Effector memory CD4-positive, alpha-beta T cell (primary cell): ENCODE results near the gene PDE11A.

ENCODE experiments used
- DNase-seq, 3 donors: peaks; one replicate each; pipeline ENCODE4 v3.0.0-alpha.2; 2020
- H3K27ac ChIP-seq: 2 replicates; pipeline ENCODE4 v1.7.0; 2013; ENCODE audit warnings: mild to moderate bottlenecking, low read length, moderate library complexity; ENCODE audit not compliant: insufficient read depth, poor library complexity, severe bottlenecking
- H3K27me3 ChIP-seq: replicated peaks from 2 replicates; pipeline ENCODE4 v1.7.0; 2013; ENCODE audit warnings: mild to moderate bottlenecking, low read length; ENCODE audit not compliant: insufficient read depth, control insufficient read depth, poor library complexity, severe bottlenecking
- H3K36me3 ChIP-seq: 2 replicates; pipeline ENCODE4 v1.7.0; 2013; ENCODE audit warnings: mild to moderate bottlenecking, low read length, moderate library complexity; ENCODE audit not compliant: control insufficient read depth, insufficient read depth
- H3K4me1 ChIP-seq: 2 replicates; pipeline ENCODE4 v1.7.0; 2013; ENCODE audit warnings: low read length, mild to moderate bottlenecking; ENCODE audit not compliant: control insufficient read depth, insufficient read depth, poor library complexity, severe bottlenecking
- H3K4me3 ChIP-seq: 2 replicates; pipeline ENCODE4 v1.7.0; 2013; ENCODE audit warnings: low read length, low read depth, mild to moderate bottlenecking; ENCODE audit not compliant: insufficient read depth, poor library complexity, severe bottlenecking
- H3K9me3 ChIP-seq: 2 replicates; pipeline ENCODE4 v1.7.0; 2013; ENCODE audit warnings: mild to moderate bottlenecking, low read length, moderate library complexity; ENCODE audit not compliant: control insufficient read depth

PDE11A gene

GRCh38 chr2:177880285-177880684 lies 192.3 kb downstream of the PDE11A start:
- no peak overlapping the region for H3K4me3 ChIP-seq
- no peak overlapping the region for H3K27ac ChIP-seq
- no peak for DNase-seq
- H3K27me3 ChIP-seq = no peaks in the 10 kb centered on the region
- no peaks in the 10 kb centered on the region for H3K9me3 ChIP-seq
- H3K4me1 ChIP-seq = no peaks in the 10 kb centered on the region
- H3K36me3 ChIP-seq = no peaks in the 10 kb centered on the region

- Histone ChIP-seq H3K27me3 (no peaks in the 10 kb centered on the region), H3K4me3 (no peak overlapping the region), H3K9me3 (no peaks in the 10 kb centered on the region), H3K4me1 (no peaks in the 10 kb centered on the region), H3K36me3 (no peaks in the 10 kb centered on the region), H3K27ac (no peak overlapping the region)
- DNase-seq = no peak
These were observed 195.6 kb downstream of the PDE11A start for GRCh38 chr2:177876950-177877349.

- no peak for DNase-seq
- Histone ChIP-seq H3K27me3 (no peaks in the 10 kb centered on the region), H3K27ac (no peak overlapping the region), H3K4me3 (no peak overlapping the region), H3K9me3 (no peaks in the 10 kb centered on the region), H3K4me1 (no peaks in the 10 kb centered on the region), H3K36me3 (no peaks in the 10 kb centered on the region)
These were observed 197.9 kb downstream of the PDE11A start for GRCh38 chr2:177874686-177875085.

GRCh38 chr2:177873915-177874314 lies 198.7 kb downstream of the PDE11A start:
- DNase-seq = no peak
- Histone ChIP-seq H3K27ac (no peak overlapping the region), H3K4me1 (no peaks in the 10 kb centered on the region), H3K9me3 (no peaks in the 10 kb centered on the region), H3K27me3 (no peaks in the 10 kb centered on the region), H3K4me3 (no peak overlapping the region), H3K36me3 (no peaks in the 10 kb centered on the region)

GRCh38 chr2:177872286-177872685 lies 200.3 kb downstream of the PDE11A start:
- H3K9me3 ChIP-seq = no peaks in the 10 kb centered on the region
- H3K27me3 ChIP-seq = no peaks in the 10 kb centered on the region
- H3K4me3 ChIP-seq = no peak overlapping the region
- no peaks in the 10 kb centered on the region for H3K36me3 ChIP-seq
- DNase-seq = no peak
- no peaks in the 10 kb centered on the region for H3K4me1 ChIP-seq
- H3K27ac ChIP-seq = no peak overlapping the region

- Histone ChIP-seq H3K36me3 (no peaks in the 10 kb centered on the region), H3K4me1 (no peaks in the 10 kb centered on the region), H3K9me3 (no peaks in the 10 kb centered on the region), H3K27ac (no peak overlapping the region), H3K27me3 (no peaks in the 10 kb centered on the region), H3K4me3 (no peak overlapping the region)
- no peak for DNase-seq
These were observed 202.7 kb downstream of the PDE11A start for GRCh38 chr2:177869912-177870311.

GRCh38 chr2:177869209-177869608 lies 203.4 kb downstream of the PDE11A start:
- H3K4me1 ChIP-seq = no peaks in the 10 kb centered on the region
- H3K27ac ChIP-seq = no peak overlapping the region
- no peak overlapping the region for H3K4me3 ChIP-seq
- H3K36me3 ChIP-seq = no peaks in the 10 kb centered on the region
- no peak for DNase-seq
- H3K27me3 ChIP-seq = no peaks in the 10 kb centered on the region
- no peaks in the 10 kb centered on the region for H3K9me3 ChIP-seq

- Histone ChIP-seq H3K4me1 (no peaks in the 10 kb centered on the region), H3K27me3 (no peaks in the 10 kb centered on the region), H3K9me3 (no peaks in the 10 kb centered on the region), H3K36me3 (no peaks in the 10 kb centered on the region), H3K27ac (no peak overlapping the region), H3K4me3 (no peak overlapping the region)
- no peak for DNase-seq
These were observed 203.8 kb downstream of the PDE11A start for GRCh38 chr2:177868806-177869205.

- Histone ChIP-seq H3K4me1 (no peaks in the 10 kb centered on the region), H3K36me3 (no peaks in the 10 kb centered on the region), H3K27ac (no peak overlapping the region), H3K4me3 (no peak overlapping the region), H3K9me3 (no peaks in the 10 kb centered on the region), H3K27me3 (no peaks in the 10 kb centered on the region)
- DNase-seq = no peak
These were observed 215.0 kb downstream of the PDE11A start for GRCh38 chr2:177857538-177857937.

- H3K36me3 ChIP-seq = no peaks in the 10 kb centered on the region
- no peak overlapping the region for H3K4me3 ChIP-seq
- no peaks in the 10 kb centered on the region for H3K27me3 ChIP-seq
- no peak for DNase-seq
- no peaks in the 10 kb centered on the region for H3K4me1 ChIP-seq
- H3K27ac ChIP-seq = no peak overlapping the region
- H3K9me3 ChIP-seq = no peaks in the 10 kb centered on the region
These were observed 220.2 kb downstream of the PDE11A start for GRCh38 chr2:177852389-177852788.

GRCh38 chr2:177843188-177843587 lies 229.4 kb downstream of the PDE11A start:
- no peak overlapping the region for H3K27ac ChIP-seq
- peaks cover 3% of the 10 kb centered on the region for H3K27me3 ChIP-seq
- DNase-seq = no peak
- H3K36me3 ChIP-seq = no peaks in the 10 kb centered on the region
- no peaks in the 10 kb centered on the region for H3K4me1 ChIP-seq
- no peaks in the 10 kb centered on the region for H3K9me3 ChIP-seq
- H3K4me3 ChIP-seq = no peak overlapping the region
